ENCODE data around the gene LYSMD4.

Gene LYSMD4

DNA sequence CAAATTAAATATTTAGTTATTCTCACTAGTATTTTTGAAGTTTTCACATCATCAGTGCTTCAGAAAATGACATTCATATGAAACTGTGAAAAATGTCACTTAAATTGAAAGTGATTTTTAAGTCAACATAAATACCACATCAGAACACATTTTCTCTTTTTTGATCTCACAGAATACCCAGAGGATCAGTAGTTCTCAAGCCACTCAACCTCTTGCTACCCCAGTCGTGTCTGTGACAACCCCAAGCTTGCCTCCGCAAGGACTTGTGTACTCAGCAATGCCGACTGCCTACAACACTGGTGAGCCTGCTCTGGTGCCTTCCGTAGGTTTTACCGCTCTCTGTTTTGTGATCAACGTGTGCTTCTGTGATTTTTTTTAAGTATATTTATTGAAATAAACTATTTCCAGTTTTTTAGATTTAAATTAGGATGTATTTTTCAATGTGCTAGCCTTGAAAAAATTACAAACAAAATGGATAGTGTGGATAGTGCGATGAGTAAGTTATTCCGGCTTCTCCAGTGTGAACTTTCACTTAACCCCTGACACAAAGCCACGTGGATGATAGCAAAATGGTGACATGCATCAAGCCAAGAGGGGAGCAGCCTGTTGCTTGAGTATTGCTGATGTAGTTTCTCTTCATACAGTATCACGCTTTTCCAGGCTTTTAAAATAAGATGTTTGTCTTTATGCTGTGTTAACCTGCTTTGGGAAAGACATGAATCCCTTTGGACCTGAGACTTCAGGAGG, 26.5 kb downstream of the LYSMD4 start:
- no peak for DNase-seq (ENCODE audit: low read depth)

GRCh38 chr15:99704444-99704838, 28.8 kb downstream of the LYSMD4 start:
- DNase-seq (ENCODE audit: low read depth), result no peak

DNA sequence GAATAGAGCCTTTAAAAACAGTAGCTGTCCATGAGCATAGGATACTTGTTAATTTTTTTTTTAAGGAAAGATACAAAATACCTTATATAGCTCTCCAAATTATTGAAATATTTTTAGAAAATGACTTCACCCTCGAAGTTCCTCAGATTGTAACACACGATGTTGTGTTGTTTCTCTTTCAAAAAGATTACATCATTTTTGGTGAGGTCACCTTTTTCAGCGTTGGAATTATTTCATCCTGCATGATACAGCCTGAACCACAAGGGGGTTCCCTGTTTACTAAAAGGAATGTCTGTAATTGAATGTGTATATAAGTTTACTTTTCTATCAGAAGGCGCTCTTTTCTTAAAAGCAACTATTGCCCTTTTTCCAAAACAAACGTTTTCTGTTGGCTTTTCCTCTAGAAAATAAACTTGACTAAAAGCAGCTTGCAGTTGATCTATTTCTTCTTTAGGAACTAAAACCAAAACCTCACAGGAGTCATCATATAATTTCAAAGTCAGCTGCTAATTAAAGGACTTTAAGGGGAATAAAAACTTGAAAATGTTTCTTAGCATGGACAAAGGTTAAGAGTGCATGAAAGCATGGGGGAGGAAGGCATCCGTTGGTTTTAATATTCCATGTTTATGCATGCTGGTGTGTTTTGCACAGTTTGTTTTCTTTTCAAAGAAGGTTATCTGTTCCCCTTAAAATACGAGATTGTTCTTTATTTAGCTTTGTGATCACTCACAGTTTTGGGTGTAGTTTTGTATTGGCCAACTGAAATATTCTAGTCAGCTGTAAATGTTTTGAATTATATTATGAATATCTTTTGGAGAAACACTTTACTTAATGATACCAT, 29.4 kb downstream of the LYSMD4 start:
- DNase-seq (ENCODE audit: low read depth), result no peak

- DNase-seq (ENCODE audit: low read depth), result no peak
Observed at GRCh38 chr15:99702895-99703602, 30.2 kb downstream of the LYSMD4 start.

DNA sequence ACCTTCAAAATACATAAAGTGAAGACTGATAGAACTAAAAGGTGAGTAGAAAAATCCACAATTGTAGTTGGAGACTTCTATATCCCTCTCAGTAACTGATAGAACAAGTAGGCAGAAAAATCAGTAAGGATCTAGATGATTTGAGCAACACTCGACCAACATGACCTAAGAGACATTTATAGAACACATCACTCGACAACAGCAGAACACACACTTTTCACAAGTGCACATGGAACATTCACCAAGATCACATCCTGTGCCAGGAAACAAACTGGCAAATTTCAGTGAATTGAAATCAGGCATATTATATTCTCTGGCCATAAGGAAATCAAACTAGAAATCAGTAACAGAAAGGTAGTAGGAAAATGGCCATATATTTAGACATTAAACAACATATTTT, 37.1 kb downstream of the LYSMD4 start:
- DNase-seq (ENCODE audit: low read depth), result no peak

- no peak for DNase-seq (ENCODE audit: low read depth)
Observed at GRCh38 chr15:99692825-99693224, 40.4 kb downstream of the LYSMD4 start.

- no peak for DNase-seq (ENCODE audit: low read depth)
Observed at GRCh38 chr15:99686290-99686689, 46.9 kb downstream of the LYSMD4 start.

GRCh38 chr15:99683000-99683670, 50.1 kb downstream of the LYSMD4 start:
- DNase-seq (ENCODE audit: low read depth), result no peak

- DNase-seq (ENCODE audit: low read depth), result no peak
Observed at GRCh38 chr15:99682455-99682854, 50.8 kb downstream of the LYSMD4 start.

GRCh38 chr15:99681990-99682389, 51.2 kb downstream of the LYSMD4 start:
- DNase-seq (ENCODE audit: low read depth), result no peak

DNA sequence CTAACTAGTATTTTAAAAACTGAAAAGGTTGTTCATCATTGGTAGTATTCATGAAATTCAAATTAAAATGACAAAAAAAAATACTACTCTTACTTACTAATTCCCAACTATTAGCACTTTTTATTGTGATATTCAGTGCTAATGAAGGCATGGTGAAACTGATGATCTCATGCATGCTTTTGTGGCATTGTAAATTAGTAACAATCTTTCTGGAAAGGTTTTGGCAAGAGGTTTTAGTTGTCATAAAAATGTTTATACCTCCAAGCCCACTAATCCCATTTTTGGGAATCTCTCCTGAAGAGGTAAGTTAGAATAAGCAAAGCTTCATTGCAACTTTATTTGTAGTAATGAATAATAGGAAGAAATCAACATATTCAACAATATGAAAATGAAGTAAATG, 53.0 kb downstream of the LYSMD4 start:
- DNase-seq (ENCODE audit: low read depth), result no peak

DNA sequence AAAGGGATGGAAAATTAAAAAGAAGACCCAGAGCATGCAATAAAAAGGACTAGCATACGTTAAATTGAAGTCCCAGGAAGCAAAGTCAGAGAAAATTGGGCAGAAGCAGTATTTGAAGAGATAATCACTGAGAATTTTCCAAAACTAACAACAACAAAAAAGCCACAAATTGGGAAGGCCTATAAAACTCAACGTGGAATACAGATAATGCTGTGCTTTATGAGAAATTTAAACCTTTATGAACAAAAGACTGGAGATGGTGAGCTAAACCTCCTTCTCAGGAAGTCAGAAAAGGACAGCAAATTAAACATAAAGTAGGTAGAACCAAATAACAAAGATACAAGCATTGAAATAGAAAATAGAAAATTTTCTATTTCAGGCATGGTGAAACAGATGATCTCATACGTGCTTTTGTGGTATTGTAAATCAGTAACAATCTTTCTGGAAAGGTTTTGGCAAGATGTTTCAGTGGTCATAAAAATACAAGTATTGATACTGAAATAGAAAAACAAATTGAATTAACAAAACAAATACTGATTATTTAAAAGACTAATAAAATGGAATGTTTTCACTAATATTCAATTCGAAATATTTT, 55.6 kb downstream of the LYSMD4 start:
- no peak for DNase-seq (ENCODE audit: low read depth)
